Measurements from ENCODE around the gene OR10A5.

DNA sequence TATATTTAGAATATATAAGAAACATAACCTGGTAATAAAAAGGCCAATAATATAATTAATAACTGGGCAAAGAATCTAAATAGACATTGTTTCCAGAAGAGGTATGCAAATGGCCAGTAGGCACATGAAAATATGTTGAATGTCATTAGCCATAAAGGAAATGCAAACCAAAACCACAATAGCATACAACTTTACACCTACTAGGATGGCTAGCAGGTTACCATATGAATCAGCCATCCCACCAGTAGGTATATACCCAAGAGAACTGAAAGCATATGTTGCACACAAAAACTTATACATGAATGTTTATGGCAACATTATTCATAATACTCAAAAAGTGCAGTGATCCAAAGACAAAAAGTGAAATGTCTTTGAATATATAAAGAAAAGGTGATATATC, 49.5 kb downstream of the OR10A5 start:
- TF ChIP-seq, protein P1, sequence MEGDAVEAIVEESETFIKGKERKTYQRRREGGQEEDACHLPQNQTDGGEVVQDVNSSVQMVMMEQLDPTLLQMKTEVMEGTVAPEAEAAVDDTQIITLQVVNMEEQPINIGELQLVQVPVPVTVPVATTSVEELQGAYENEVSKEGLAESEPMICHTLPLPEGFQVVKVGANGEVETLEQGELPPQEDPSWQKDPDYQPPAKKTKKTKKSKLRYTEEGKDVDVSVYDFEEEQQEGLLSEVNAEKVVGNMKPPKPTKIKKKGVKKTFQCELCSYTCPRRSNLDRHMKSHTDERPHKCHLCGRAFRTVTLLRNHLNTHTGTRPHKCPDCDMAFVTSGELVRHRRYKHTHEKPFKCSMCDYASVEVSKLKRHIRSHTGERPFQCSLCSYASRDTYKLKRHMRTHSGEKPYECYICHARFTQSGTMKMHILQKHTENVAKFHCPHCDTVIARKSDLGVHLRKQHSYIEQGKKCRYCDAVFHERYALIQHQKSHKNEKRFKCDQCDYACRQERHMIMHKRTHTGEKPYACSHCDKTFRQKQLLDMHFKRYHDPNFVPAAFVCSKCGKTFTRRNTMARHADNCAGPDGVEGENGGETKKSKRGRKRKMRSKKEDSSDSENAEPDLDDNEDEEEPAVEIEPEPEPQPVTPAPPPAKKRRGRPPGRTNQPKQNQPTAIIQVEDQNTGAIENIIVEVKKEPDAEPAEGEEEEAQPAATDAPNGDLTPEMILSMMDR (conservative IDR thresholded peaks at IDR 0.05), result no peak
- TF ChIP-seq ZFX (IDR thresholded peaks at IDR 0.05), result no peak
